OCI-LY1 (cell line): ENCODE results near the gene KRT8.

Source experiments
- H2AFZ ChIP-seq: fragments of 200-600 bp; sonication (generic), shearing (Covaris generic); 2 replicates; pipeline ENCODE4 v1.6.0; 2014; ENCODE audit warnings: antibody characterized with exemption, mild to moderate bottlenecking, low read length
- H3F3A ChIP-seq: fragments of 200-600 bp; sonication (generic), shearing (Covaris generic); 2 replicates; pipeline ENCODE4 v1.6.0; 2014; ENCODE audit warnings: mild to moderate bottlenecking, antibody characterized with exemption, low read length, moderate library complexity; ENCODE audit not compliant: insufficient read depth
- H3K27ac ChIP-seq: fragments of 200-600 bp; sonication (generic); 2 replicates; pipeline ENCODE4 v1.5.1; 2014; ENCODE audit warnings: low read length, mixed run types, mild to moderate bottlenecking, low read depth; ENCODE audit not compliant: poor library complexity, severe bottlenecking
- H3K27me3 ChIP-seq: fragments of 200-600 bp; sonication (generic); 2 replicates; pipeline ENCODE4 v1.6.0; 2014; ENCODE audit warnings: antibody characterized with exemption, mild to moderate bottlenecking, low read length, moderate library complexity; ENCODE audit not compliant: insufficient read depth
- H3K36me3 ChIP-seq: fragments of 200-600 bp; sonication (generic); 2 replicates; pipeline ENCODE4 v1.6.1; 2014; ENCODE audit warnings: mild to moderate bottlenecking, antibody characterized with exemption, low read length, moderate library complexity, mixed read lengths; ENCODE audit not compliant: insufficient read depth
- H3K4me1 ChIP-seq: fragments of 200-600 bp; sonication (generic); 2 replicates; pipeline ENCODE4 v1.5.1; 2014; ENCODE audit warnings: mild to moderate bottlenecking, low read length, moderate library complexity; ENCODE audit not compliant: insufficient read depth, severe bottlenecking
- H3K4me2 ChIP-seq: fragments of 200-600 bp; sonication (generic), shearing (Covaris generic); 2 replicates; pipeline ENCODE4 v1.6.1; 2014; ENCODE audit warnings: low read length
- H3K4me3 ChIP-seq: fragments of 200-600 bp; sonication (generic); 2 replicates; pipeline ENCODE4 v1.5.1; 2014; ENCODE audit warnings: low read length, low read depth, mild to moderate bottlenecking, mixed read lengths; ENCODE audit not compliant: poor library complexity, severe bottlenecking
- H3K79me2 ChIP-seq: fragments of 200-600 bp; shearing (Covaris generic); 2 replicates; pipeline ENCODE4 v1.6.1; 2016; ENCODE audit warnings: mixed run types, low read length, mixed read lengths; ENCODE audit not compliant: insufficient read depth
- H3K9ac ChIP-seq: fragments of 200-600 bp; sonication (generic), shearing (Covaris generic); 2 replicates; pipeline ENCODE4 v1.6.1; 2014; ENCODE audit warnings: mild to moderate bottlenecking, low read length, mixed read lengths
- H3K9me2 ChIP-seq: fragments of 200-600 bp; sonication (generic), shearing (Covaris generic); 2 replicates; pipeline ENCODE4 v1.6.1; 2014; ENCODE audit warnings: low read depth, mild to moderate bottlenecking, low read length, mixed read lengths
- H3K9me3 ChIP-seq: fragments of 200-600 bp; shearing (Covaris generic); 2 replicates; pipeline ENCODE4 v1.6.1; 2014; ENCODE audit warnings: low read length, mixed read lengths
- H4K20me1 ChIP-seq: fragments of 200-600 bp; sonication (generic), shearing (Covaris generic); 2 replicates; pipeline ENCODE4 v1.6.0; 2016; ENCODE audit warnings: mild to moderate bottlenecking, low read length; ENCODE audit not compliant: insufficient read depth
- EZH2 ChIP-seq: fragments of 200-600 bp; sonication (generic), shearing (Covaris generic); IDR thresholded peaks from 2 replicates; pipeline ENCODE4 v1.8.0; 2017; ENCODE audit warnings: borderline replicate concordance, mixed run types, mild to moderate bottlenecking, antibody characterized with exemption, low read length, moderate library complexity, mixed read lengths
- TF ChIP-seq, protein P1 (sequence below): fragments of 200-600 bp; sonication (generic), shearing (Covaris generic); IDR thresholded peaks from 2 replicates; pipeline ENCODE4 v1.5.1; 2017; ENCODE audit warnings: mild to moderate bottlenecking, antibody characterized with exemption, low read length, moderate library complexity, mixed read lengths

Gene KRT8

DNA sequence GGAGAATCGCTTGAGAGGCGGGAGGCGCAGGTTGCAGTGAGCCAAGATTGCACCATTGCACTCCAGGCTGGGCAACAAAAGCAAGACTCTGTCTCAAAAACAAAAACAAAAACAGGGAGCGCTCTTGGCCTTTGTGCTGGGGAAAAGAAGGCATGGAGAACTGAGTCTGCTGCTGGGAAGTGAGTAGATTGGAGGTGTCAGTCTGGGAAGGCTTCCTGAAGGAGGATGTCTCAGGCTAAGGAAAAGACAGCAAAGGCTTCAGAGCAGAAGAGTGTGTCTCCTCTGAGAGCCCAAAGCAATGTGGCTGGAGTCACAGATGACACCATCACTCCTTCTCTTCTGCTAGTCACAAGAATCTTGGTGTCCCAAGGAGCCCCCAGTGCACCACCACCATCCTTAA lies 23.1 kb upstream of the KRT8 start:
- Histone ChIP-seq H3K9me2 (no peaks in the 10 kb centered on the region), H4K20me1 (no peaks in the 10 kb centered on the region), H3K9me3 (no peaks in the 10 kb centered on the region), H3K27me3 (0 out of 2 replicates have a peak, but pooled peaks cover 6% of the 10 kb centered on the region), H3F3A (no peaks in the 10 kb centered on the region), H3K9ac (no peak overlapping the region), H3K36me3 (no peaks in the 10 kb centered on the region), H2AFZ (no peak overlapping the region), H3K79me2 (no peaks in the 10 kb centered on the region), H3K27ac (no peak overlapping the region), H3K4me2 (no peak overlapping the region), H3K4me3 (no peak overlapping the region), H3K4me1 (no peaks in the 10 kb centered on the region)
- TF ChIP-seq, protein P1, sequence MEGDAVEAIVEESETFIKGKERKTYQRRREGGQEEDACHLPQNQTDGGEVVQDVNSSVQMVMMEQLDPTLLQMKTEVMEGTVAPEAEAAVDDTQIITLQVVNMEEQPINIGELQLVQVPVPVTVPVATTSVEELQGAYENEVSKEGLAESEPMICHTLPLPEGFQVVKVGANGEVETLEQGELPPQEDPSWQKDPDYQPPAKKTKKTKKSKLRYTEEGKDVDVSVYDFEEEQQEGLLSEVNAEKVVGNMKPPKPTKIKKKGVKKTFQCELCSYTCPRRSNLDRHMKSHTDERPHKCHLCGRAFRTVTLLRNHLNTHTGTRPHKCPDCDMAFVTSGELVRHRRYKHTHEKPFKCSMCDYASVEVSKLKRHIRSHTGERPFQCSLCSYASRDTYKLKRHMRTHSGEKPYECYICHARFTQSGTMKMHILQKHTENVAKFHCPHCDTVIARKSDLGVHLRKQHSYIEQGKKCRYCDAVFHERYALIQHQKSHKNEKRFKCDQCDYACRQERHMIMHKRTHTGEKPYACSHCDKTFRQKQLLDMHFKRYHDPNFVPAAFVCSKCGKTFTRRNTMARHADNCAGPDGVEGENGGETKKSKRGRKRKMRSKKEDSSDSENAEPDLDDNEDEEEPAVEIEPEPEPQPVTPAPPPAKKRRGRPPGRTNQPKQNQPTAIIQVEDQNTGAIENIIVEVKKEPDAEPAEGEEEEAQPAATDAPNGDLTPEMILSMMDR = no peak
- no peak for TF ChIP-seq EZH2

DNA sequence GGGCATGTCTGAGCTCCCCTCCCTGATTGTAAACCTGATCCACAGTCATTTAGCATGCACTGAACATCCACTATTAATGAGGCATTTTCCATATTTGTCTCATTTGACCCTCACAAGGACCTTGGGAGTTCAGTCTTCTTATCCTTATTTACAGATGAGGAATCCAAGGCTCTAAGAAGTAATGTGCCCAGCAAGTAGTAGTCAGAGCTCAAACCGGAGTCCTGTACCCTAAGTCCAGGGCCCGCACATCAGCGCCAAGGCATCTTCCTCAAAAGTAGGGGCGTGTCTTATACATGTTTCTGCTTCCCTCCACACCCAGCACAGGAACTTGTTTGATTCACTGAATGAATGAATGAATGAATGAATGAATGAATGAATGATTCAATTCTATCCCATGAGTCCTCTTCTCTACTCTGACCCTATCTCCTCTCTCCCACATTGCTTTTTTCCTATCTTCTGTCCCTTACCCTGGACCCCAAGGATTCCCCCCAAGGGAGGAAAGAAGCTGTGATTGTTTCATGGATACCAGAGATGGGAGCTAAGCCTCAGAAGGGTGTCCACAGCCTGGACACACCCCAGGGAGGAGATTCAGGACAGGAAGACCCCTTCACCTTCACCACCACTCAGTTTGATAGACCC lies 21.8 kb upstream of the KRT8 start:
- H3K27me3 ChIP-seq = 0 out of 2 replicates have a peak, but pooled peaks cover 6% of the 10 kb centered on the region
- H3K9me3 ChIP-seq = no peaks in the 10 kb centered on the region
- no peaks in the 10 kb centered on the region for H3F3A ChIP-seq
- no peaks in the 10 kb centered on the region for H3K36me3 ChIP-seq
- no peak overlapping the region for H3K9ac ChIP-seq
- TF ChIP-seq, protein P1 = no peak
- no peak for TF ChIP-seq EZH2
- H3K4me2 ChIP-seq = no peak overlapping the region
- no peak overlapping the region for H3K4me3 ChIP-seq
- H3K9me2 ChIP-seq = no peaks in the 10 kb centered on the region
- no peak overlapping the region for H2AFZ ChIP-seq
- no peaks in the 10 kb centered on the region for H3K4me1 ChIP-seq
- no peak overlapping the region for H3K27ac ChIP-seq
- no peaks in the 10 kb centered on the region for H3K79me2 ChIP-seq
- no peaks in the 10 kb centered on the region for H4K20me1 ChIP-seq

DNA sequence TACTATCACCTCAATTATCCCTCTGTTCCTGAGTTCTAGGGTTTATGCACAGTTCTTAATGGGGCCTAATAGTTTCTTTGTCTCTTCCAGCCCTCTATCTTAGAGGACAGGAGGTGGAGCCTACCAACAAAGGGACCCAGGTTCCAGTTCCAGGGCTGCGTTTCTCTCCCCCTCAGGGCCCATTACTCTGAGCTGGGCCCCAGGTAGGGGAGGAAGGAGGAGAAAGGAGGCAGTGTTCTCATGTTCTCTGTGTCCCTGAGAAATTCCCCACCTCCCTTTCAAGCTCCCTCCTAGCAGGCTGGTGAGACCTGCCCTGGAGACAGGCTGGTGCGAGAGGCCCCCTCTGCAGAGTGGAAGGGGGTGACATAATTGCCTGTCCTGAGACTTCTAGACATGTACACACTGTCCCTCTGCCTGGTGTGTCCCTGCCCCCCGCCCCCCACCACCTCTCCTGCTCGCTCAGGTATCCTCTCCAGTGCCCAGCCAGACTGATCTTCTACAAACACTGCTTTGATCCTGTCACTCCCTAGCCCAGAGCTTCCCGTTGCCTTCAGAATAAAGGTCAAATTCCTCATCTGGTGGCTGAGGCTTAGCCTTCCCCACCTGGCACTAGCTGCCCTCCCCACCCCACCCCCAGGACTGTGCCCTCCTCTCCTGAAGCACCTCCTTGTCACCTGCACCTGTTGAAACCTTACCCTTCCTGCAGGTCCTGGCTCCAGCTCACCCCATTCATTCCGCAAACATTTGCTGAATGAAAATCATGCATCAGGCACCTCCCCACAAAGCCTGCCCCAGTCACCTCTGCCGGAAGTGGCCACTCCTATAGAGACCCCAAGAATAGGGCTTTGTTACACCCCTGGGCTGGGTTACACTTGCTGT lies 21.1 kb upstream of the KRT8 start:
- no peaks in the 10 kb centered on the region for H3F3A ChIP-seq
- no peak overlapping the region for H3K9ac ChIP-seq
- no peaks in the 10 kb centered on the region for H3K9me2 ChIP-seq
- no peaks in the 10 kb centered on the region for H4K20me1 ChIP-seq
- H3K9me3 ChIP-seq = no peaks in the 10 kb centered on the region
- no peak overlapping the region for H3K27ac ChIP-seq
- no peaks in the 10 kb centered on the region for H3K36me3 ChIP-seq
- H3K4me3 ChIP-seq = no peak overlapping the region
- TF ChIP-seq EZH2 = no peak
- TF ChIP-seq, protein P1 = no peak
- no peaks in the 10 kb centered on the region for H3K4me1 ChIP-seq
- no peak overlapping the region for H2AFZ ChIP-seq
- H3K4me2 ChIP-seq = no peak overlapping the region
- H3K27me3 ChIP-seq = 0 out of 2 replicates have a peak, but pooled peaks cover 6% of the 10 kb centered on the region
- H3K79me2 ChIP-seq = no peaks in the 10 kb centered on the region
